A549 (cell line): Measurements from ENCODE around the gene QKI. TPM values are rescaled to one million over a fixed set of nuclear protein-coding genes. Genes with fewer than 3 reads are reported as not detected.

Source experiments
- ATAC-seq, 2 experiments: fragments of 200-7000 bp in 1 of 2; fragments of >200 bp in 1 of 2; cut with Nextera tagmentation in 1 of 2; cut with Tn5 transposase in 1 of 2; 3 replicates each; pipeline versions ENCODE4 v1.8.0 to v1.9.1; 2018 to 2020; ENCODE audit warnings: mild to moderate bottlenecking in 1 of 2, moderate library complexity in 1 of 2
- CTCF ChIA-PET: fragments of 300-600 bp; sonication (Branson Sonifier 250); formaldehyde crosslinking; extraction: SDS; loops from one replicate; lab custom pipeline; 2021; ENCODE audit warnings: antibody characterized with exemption, inconsistent platforms; lab: Yijun Ruan, JAX
- POLR2A ChIA-PET: fragments of 350-600 bp; formaldehyde crosslinking; extraction: SDS; loops from one replicate; lab custom pipeline; 2021; ENCODE audit warnings: antibody characterized with exemption, inconsistent platforms; lab: Yijun Ruan, JAX
- DNase-seq, 2 experiments: peaks; one replicate each; pipeline versions ENCODE4 v3.0.0 to v3.0.0-alpha.2; 2011 to 2016; ENCODE audit warnings: low read depth in 1 of 2, low spot score in 1 of 2
- FAIRE-seq: peaks from 2 replicates; lab custom pipeline; 2011; peaks lifted over from hg19 to GRCh38; lab: Jason Lieb, UNC
- H3K27ac ChIP-seq, 2 experiments: fragments of >200 bp; sonication (Bioruptor Twin); formaldehyde crosslinking; 3 replicates each; pipeline ENCODE4 v1.5.1; 2016 to 2017
- H3K4me1 ChIP-seq: fragments of >200 bp; sonication (Bioruptor Twin); formaldehyde crosslinking; 3 replicates; pipeline ENCODE4 v1.6.1; 2016
- H3K4me2 ChIP-seq: fragments of >200 bp; sonication (Bioruptor Twin); formaldehyde crosslinking; 3 replicates; pipeline ENCODE4 v1.6.1; 2016
- H3K4me3 ChIP-seq: fragments of >200 bp; sonication (Bioruptor Twin); formaldehyde crosslinking; 3 replicates; pipeline ENCODE4 v1.5.1; 2016
- H3K9me3 ChIP-seq: fragments of >200 bp; sonication (Bioruptor Twin); formaldehyde crosslinking; 3 replicates; pipeline ENCODE4 v1.6.1; 2016
- BHLHE40 ChIP-seq: IDR thresholded peaks from 2 replicates; pipeline ENCODE4 v1.6.1; 2012; ENCODE audit warnings: low read depth, low read length, inconsistent platforms
- CBX2 ChIP-seq: fragments of 200-600 bp; sonication (generic); IDR thresholded peaks from 2 replicates; pipeline ENCODE4 v1.6.1; 2016; ENCODE audit warnings: low read depth, mild to moderate bottlenecking, borderline replicate concordance
- CBX8 ChIP-seq: fragments of 200-600 bp; sonication (generic); IDR thresholded peaks from 2 replicates; pipeline ENCODE4 v1.6.1; 2016
- CHD4 ChIP-seq: fragments of 200-600 bp; sonication (generic); IDR thresholded peaks from 2 replicates; pipeline ENCODE4 v1.6.1; 2016; ENCODE audit warnings: antibody characterized with exemption, mild to moderate bottlenecking, borderline replicate concordance
- EP300 ChIP-seq, 2 experiments: fragments of >200 bp; sonication (Bioruptor Twin); formaldehyde crosslinking; IDR thresholded peaks; 2 replicates in 1 of 2; 3 replicates in 1 of 2; pipeline ENCODE4 v1.6.1; 2016 to 2017
- ESRRA ChIP-seq: fragments of 150-350 bp; IDR thresholded peaks from 2 replicates; pipeline ENCODE4 v1.6.1; 2014; ENCODE audit warnings: mild to moderate bottlenecking, low read length, borderline replicate concordance
- FOSB ChIP-seq: fragments of 250-450 bp; sonication (Bioruptor Pico); IDR thresholded peaks from 2 replicates; pipeline ENCODE4 v1.5.0; 2020; ENCODE audit warnings: mild to moderate bottlenecking, moderate library complexity
- HMGXB4 ChIP-seq: fragments of 250-450 bp; sonication (Bioruptor Pico); IDR thresholded peaks from 2 replicates; pipeline ENCODE4 v1.5.0; 2021; ENCODE audit warnings: mild to moderate bottlenecking, moderate library complexity, borderline replicate concordance
- HOXB13 ChIP-seq: fragments of 250-450 bp; sonication (Bioruptor Pico); IDR thresholded peaks from 2 replicates; pipeline ENCODE4 v1.5.0; 2020; ENCODE audit warnings: low read depth, mild to moderate bottlenecking, moderate library complexity
- HOXB5 ChIP-seq: fragments of 250-450 bp; sonication (Bioruptor Pico); IDR thresholded peaks from 2 replicates; pipeline ENCODE4 v1.5.0; 2020; ENCODE audit warnings: mild to moderate bottlenecking, moderate library complexity
- JUN ChIP-seq, 2 experiments: fragments of >200 bp; sonication (Bioruptor Twin); formaldehyde crosslinking; IDR thresholded peaks; 2 replicates in 1 of 2; 3 replicates in 1 of 2; pipeline ENCODE4 v1.6.1; 2016 to 2017
- KDM1A ChIP-seq: fragments of 200-600 bp; sonication (generic); IDR thresholded peaks from 2 replicates; pipeline ENCODE4 v1.6.1; 2016; ENCODE audit warnings: low read depth, mild to moderate bottlenecking
- KDM5A ChIP-seq: fragments of 200-600 bp; sonication (generic); IDR thresholded peaks from 2 replicates; pipeline ENCODE4 v1.6.1; 2016; ENCODE audit warnings: antibody characterized with exemption, mild to moderate bottlenecking
- MAFK ChIP-seq: fragments of 450-650 bp; IDR thresholded peaks from 2 replicates; pipeline ENCODE4 v1.6.1; 2014; ENCODE audit not compliant: partially characterized antibody
- MAZ ChIP-seq: fragments of 150-350 bp; IDR thresholded peaks from 2 replicates; pipeline ENCODE4 v1.6.1; 2014; ENCODE audit warnings: antibody characterized with exemption, low read depth, low read length, borderline replicate concordance
- MYC ChIP-seq: IDR thresholded peaks from 2 replicates; pipeline ENCODE4 v1.6.1; 2012; ENCODE audit warnings: mild to moderate bottlenecking, inconsistent platforms, low read length, improper control_type of control experiment, borderline replicate concordance
- RNF2 ChIP-seq: fragments of 200-600 bp; sonication (generic); IDR thresholded peaks from 2 replicates; pipeline ENCODE4 v1.6.1; 2016; ENCODE audit warnings: low read depth, mild to moderate bottlenecking, antibody characterized with exemption, moderate library complexity, borderline replicate concordance
- TFCP2L1 ChIP-seq: fragments of 250-450 bp; sonication (Bioruptor Pico); IDR thresholded peaks from 2 replicates; pipeline ENCODE4 v1.5.0; 2021; ENCODE audit warnings: mild to moderate bottlenecking
- ZC3H11A ChIP-seq: fragments of 450-650 bp; IDR thresholded peaks from 2 replicates; pipeline ENCODE4 v1.6.1; 2014; ENCODE audit warnings: antibody characterized with exemption, mild to moderate bottlenecking
- WGBS: methylation state at CpG from one replicate; pipeline ENCODE4 v1.1.6; 2017; ENCODE audit errors: missing lambda C conversion rate; 5-methylcytosine and 5-hydroxymethylcytosine counted together
- polyA plus RNA-seq, 4 experiments: library from polyadenylated mRNA; depleted of rRNA in 3 of 4; stranded (reverse); fragments of >200 nt; fragmentation: RNase III in 1 of 4; extraction: RNeasy Plus Mini Kit Qiagen cat#74134 plus additional on column Dnase treatment in 1 of 4; gene quantifications; 2 replicates in 3 of 4; 3 replicates in 1 of 4; pipeline ENCODE4 v1.2.3, GENCODE V29; 2011 to 2017
- TF ChIP-seq, protein P1 (sequence below): fragments of 200-600 bp; sonication (generic); IDR thresholded peaks from 2 replicates; pipeline ENCODE4 v1.6.1; 2016; ENCODE audit warnings: antibody characterized with exemption, mild to moderate bottlenecking, moderate library complexity
- TF ChIP-seq, protein P2 (sequence below): fragments of 450-650 bp; IDR thresholded peaks from 2 replicates; pipeline ENCODE4 v1.6.1; 2014; ENCODE audit warnings: antibody characterized with exemption

The QKI gene
- polyA plus RNA-seq, 2 of the 4 experiments (the other 2 are of a cell fraction), result 71.9 to 98.2 TPM

DNA sequence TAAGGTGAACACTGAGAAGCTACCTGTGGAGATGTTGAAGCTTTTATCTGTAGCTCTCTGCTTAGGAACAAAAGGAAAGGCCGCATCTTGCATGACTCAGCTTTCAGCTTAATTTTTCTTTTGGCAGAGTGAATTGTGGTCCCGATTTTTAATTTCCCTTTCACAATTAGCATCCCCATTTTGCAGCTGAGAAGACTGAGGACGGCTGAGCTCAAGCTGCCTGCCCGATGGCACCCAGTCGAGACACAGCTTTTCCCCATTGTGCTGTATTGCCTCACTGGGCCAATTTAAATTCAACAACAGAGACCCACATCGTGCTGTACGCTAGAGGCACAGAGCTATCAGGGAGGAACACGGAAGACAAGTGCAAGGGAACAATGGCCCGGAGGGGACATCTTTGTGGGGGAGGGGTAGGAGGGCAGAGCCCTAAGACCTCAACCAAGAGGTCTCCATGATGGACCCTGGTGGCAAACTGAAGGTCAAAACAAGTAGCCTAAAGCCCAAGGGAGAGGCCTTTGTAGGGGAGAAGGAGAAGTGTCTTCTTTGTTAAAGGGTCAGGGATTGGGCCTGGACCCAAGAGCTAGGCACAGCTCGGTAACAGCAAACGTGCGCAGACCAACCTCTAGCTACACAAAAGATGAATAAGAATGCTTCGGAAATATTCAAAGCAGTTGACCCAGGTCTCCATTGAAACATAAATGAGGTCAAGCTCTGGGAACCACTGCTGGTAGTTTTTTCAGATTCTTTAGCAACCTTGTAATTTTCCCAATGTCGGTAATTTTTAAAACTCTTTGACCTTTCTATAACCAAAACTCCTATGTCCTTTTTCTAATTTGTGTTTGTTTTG is 13.3 kb upstream of the QKI start:
- CTCF ChIA-PET, result no interaction called here
- TF ChIP-seq EP300 (IDR thresholded peaks at IDR 0.05), result no peak
- TF ChIP-seq, protein P1, sequence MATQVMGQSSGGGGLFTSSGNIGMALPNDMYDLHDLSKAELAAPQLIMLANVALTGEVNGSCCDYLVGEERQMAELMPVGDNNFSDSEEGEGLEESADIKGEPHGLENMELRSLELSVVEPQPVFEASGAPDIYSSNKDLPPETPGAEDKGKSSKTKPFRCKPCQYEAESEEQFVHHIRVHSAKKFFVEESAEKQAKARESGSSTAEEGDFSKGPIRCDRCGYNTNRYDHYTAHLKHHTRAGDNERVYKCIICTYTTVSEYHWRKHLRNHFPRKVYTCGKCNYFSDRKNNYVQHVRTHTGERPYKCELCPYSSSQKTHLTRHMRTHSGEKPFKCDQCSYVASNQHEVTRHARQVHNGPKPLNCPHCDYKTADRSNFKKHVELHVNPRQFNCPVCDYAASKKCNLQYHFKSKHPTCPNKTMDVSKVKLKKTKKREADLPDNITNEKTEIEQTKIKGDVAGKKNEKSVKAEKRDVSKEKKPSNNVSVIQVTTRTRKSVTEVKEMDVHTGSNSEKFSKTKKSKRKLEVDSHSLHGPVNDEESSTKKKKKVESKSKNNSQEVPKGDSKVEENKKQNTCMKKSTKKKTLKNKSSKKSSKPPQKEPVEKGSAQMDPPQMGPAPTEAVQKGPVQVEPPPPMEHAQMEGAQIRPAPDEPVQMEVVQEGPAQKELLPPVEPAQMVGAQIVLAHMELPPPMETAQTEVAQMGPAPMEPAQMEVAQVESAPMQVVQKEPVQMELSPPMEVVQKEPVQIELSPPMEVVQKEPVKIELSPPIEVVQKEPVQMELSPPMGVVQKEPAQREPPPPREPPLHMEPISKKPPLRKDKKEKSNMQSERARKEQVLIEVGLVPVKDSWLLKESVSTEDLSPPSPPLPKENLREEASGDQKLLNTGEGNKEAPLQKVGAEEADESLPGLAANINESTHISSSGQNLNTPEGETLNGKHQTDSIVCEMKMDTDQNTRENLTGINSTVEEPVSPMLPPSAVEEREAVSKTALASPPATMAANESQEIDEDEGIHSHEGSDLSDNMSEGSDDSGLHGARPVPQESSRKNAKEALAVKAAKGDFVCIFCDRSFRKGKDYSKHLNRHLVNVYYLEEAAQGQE, result no peak
- no peak for TF ChIP-seq CHD4
- TF ChIP-seq BHLHE40, result no peak
- no peak for TF ChIP-seq KDM5A
- TF ChIP-seq TFCP2L1, result no peak
- no peak for FAIRE-seq

GRCh38 chr6:163402616-163403015 is 11.9 kb upstream of the QKI start:
- Histone ChIP-seq H3K4me3 (no peak overlapping the region), H3K4me2 (no peak overlapping the region), H3K4me1 (no peaks in the 10 kb centered on the region), H3K9me3 (no peaks in the 10 kb centered on the region), H3K27ac (no peak overlapping the region)
- POLR2A ChIA-PET, result no interaction called here
- TF ChIP-seq HOXB5 (CRISPR knock-in tag), result no peak
- TF ChIP-seq ZC3H11A, result no peak
- TF ChIP-seq, protein P2, sequence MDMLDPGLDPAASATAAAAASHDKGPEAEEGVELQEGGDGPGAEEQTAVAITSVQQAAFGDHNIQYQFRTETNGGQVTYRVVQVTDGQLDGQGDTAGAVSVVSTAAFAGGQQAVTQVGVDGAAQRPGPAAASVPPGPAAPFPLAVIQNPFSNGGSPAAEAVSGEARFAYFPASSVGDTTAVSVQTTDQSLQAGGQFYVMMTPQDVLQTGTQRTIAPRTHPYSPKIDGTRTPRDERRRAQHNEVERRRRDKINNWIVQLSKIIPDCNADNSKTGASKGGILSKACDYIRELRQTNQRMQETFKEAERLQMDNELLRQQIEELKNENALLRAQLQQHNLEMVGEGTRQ, result no peak
- no peak for TF ChIP-seq CBX2
- no peak for TF ChIP-seq MAZ
- no peak for TF ChIP-seq ESRRA
- no peak for TF ChIP-seq HOXB13 (CRISPR knock-in tag)
- no peak for TF ChIP-seq FOSB (CRISPR knock-in tag)
- TF ChIP-seq CBX8, result no peak
- no peak for TF ChIP-seq RNF2
- TF ChIP-seq KDM1A, result no peak
- TF ChIP-seq MYC, result no peak
- no peak for TF ChIP-seq HMGXB4
- no peak for TF ChIP-seq MAFK
- TF ChIP-seq TFCP2L1, result no peak
- no peak for TF ChIP-seq JUN (IDR thresholded peaks at IDR 0.05)
- DNase-seq (no peak), ATAC-seq (no peak), FAIRE-seq (no peak)
- CTCF ChIA-PET, result interaction anchor here (1.1 to 1.5 kb wide), 2 partner anchors 11 to 14 kb away, joined by 3 read pairs; no protein-coding TSS in a partner anchor
- whole genome bisulfite sequencing, result 87% methylated on average over 7 of the region's 7 CpGs

More for the DNA sequence above, 13.3 kb upstream of the QKI start:
- WGBS, result 85% methylated on average over 13 of the region's 14 CpGs
- no peak for ATAC-seq
- no peak overlapping the region for H3K4me3 ChIP-seq
- no peak for DNase-seq
- no peaks in the 10 kb centered on the region for H3K9me3 ChIP-seq
- no peaks in the 10 kb centered on the region for H3K4me1 ChIP-seq
- H3K27ac ChIP-seq, result no peak overlapping the region
- POLR2A ChIA-PET, result no interaction called here
- no peak overlapping the region for H3K4me2 ChIP-seq
